ENCODE measurements around the gene ACADM.
"Not testable (repeated sequence)": the region's sequence is repeated elsewhere in the genome, so short reads cannot be mapped to it uniquely, and the experiment has no call there.

The ACADM gene

DNA sequence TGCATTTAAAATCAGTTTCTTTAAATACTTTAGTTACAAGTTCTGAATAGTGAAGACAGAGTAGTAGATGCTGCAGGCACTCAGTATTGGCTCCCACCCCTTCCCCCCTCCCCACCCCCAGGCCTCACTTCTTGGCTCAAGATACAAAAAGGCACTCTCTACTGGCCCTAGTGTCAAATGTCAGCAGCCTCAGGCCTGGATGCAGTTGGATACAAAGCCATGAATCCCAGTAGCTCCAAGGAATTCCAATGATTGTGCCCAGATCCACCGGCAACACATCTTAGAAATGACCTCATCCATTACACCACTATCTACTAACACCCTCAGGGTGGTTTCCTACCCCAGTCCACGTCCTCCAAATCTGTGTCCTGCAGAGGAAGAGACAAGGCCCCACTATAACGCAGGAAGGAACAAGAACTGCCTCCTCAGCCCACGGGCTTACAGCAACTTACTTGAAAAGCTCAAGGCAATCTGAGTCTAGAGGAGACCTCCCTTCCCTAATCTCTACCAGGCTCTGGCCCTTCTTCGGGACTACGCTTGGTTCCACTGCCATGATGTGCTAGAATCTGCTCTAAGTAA lies 17.6 kb downstream of the ACADM start:
- DNase-seq, result no peak

DNA sequence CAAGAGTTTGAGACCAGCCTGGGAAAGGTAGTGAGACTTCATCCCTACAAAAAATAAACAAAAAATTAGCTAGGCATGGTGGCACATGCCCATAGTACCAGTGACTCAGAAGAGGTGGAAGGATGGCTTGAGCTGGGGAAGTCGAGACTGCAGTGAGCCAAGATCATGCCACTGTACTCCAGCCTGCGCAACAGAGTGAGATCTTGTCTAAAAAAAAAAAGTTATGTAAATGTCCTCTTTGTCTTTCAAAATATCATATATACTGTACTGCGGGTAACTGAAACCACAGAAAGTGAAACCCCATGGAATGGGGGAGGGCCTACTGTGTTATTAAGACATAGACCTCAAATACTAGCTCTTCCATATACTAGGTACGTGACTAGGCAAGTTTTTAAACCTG lies 20.8 kb downstream of the ACADM start:
- DNase-seq, result no peak

GRCh38 chr1:75757210-75757609 lies 32.7 kb downstream of the ACADM start:
- not testable (repeated sequence) for DNase-seq

GRCh38 chr1:75758543-75758942 lies 34.0 kb downstream of the ACADM start:
- not testable (repeated sequence) for DNase-seq

DNA sequence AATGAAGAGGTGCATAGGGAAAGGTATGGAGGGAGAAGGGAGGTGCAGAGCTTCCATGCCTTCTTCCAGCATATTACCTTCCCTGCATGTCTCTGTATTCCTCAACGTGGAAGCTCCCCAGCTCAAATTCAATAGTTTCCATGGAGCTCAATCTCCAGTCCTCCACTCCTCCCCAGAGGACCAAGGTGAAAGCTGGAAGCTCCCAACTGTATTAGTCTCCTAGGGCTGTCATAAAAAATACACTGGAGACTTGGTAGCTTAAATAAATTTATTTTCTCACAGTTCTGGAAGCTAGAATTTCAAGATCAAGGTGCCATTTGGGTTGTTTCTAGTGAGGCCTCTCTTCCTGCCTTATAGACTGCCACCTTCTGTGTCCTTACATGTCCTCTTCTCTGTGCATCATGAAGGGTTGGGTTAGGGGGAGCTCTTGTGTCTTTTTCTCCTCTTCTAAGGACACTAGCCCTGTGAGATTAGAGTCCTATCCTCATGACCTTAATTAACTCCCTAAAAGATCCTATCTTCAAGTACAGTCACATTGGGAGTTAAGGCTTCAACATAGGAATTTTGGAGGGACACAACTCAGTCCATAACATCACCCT lies 39.6 kb downstream of the ACADM start:
- DNase-seq, result no peak

GRCh38 chr1:75765697-75766355 lies 41.3 kb downstream of the ACADM start:
- DNase-seq, result no peak

- DNase-seq, result no peak
These were observed 43.5 kb downstream of the ACADM start for GRCh38 chr1:75768016-75768415.

DNA sequence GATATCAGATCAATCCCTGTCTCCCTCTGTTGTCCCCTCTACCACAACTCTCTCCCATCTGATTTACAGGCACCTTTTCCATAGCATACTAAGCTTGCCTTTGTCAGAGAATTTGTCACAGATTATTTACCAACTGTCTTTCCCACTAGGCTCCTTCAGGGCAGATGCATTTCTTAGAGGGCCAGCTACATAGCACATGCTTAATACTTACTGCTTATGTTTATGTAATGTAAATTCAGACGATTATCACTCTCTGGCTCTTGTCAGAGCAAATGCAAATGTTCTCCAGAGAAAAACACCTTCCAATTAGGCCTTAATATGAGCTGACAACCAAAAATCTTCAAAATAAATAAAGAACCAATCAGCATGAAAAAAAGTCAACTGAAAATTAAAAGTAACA lies 46.3 kb downstream of the ACADM start:
- no peak for DNase-seq

GRCh38 chr1:75771978-75772377 lies 47.5 kb downstream of the ACADM start:
- DNase-seq, result no peak

DNA sequence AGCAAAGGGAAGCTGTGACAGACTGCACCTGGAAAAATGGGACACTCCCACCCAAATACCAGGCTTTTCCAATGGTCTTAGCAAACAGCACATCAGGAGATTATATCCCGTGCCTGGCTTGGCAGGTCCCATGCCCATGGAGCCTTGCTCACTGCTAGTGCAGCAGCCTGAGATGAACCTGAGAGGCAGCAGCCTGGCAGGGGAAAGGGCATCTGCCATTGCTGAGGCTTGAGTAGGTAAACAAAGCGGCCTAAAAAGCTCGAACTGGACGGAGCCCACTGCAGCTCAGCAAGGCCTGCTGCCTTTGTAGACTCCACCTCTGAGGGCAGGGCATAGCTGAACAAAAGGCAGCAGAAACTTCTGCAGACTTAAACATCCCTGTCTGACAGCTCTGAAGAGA lies 53.3 kb downstream of the ACADM start:
- DNase-seq, result not testable (repeated sequence)

GRCh38 chr1:75778694-75779093 lies 54.2 kb downstream of the ACADM start:
- DNase-seq, result not testable (repeated sequence)

- DNase-seq, result not testable (repeated sequence)
These were observed 55.7 kb downstream of the ACADM start for GRCh38 chr1:75780183-75780582.

DNA sequence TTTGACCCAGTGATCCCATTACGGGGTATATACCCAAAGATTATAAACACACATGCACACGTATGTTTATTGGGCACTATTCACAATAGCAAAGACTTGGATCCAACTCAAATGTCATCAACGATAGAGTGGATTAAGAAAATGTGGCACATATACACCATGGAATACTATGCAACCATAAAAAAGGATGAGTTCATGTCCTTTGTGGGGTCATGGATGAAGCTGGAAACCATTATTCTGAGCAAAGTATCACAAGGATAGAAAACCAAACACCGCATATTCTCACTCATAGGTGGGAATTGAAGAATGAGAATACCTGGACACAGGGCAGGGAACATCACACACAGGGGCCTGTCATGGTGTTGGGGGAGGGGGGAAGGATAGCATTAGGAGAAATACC lies 59.4 kb downstream of the ACADM start:
- not testable (repeated sequence) for DNase-seq

DNA sequence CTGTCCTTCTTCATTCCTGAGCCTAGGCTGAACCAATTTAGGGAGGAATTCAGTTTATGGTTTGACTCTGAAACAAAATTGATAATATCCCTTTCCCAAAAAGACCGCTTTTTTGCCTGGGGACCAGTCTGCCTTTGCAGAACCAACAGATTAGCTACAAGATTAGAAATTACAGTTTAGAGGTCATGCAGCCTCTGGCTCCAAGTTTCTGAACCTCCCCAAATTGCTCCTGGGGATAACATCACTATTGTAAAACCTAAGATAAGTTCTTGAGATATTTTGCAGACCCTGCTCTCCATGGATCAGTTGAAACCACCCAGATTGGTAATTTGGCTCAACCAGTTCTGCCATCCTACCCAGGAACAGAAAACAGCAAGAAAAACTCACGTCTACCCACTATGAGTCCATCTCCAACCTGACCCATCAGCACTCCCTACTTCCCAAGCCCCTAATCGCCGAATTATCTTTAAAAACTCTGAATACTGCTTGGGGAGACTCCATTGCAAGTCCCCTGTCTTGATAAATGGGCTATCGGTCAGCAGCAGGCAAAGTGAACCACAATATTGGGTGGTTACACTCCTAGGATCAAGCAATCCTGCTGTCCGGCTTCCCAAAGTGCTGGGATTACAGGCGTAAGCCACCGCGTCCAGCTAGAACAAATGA lies 60.9 kb downstream of the ACADM start:
- DNase-seq, result no peak

DNA sequence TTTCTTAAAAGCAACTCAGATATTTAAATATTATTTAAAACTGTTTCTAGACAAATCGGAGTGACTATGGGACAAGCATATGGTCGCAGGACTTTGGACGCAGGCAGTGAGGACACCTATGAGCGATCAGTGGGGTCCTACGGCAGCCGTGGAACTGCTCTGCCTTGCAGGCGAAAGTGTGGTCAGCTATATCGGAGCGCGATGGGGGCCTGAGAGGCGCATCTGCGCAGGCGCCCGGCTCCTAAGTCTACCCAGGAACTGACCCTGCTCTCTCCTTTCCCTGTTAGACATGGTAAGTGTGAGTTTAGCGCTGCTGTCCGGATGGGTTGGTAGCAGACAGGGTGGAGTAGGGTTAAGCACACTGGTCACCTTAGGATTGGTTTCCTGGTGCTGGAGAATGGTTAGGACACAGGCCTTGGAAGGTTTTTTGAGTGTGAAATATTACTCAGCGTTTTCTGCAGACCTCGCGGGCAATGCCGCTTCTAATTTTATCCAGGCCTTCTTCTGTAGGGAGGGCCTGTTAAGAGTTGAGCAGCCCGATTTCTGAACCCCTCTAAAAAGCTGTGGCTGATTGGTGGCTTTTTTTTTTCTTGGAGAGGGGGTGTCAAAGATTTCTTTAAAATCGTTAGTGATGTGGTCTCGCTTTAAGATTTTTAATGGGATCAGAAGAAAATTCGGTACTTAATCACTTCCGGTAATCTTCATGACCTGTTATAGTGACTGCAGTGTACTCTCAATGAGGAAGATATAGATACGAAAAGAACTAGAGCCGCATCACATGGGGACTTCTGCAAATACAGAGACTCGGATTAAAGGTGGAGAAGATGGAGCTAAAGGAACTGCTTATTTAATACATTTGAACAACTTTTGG lies 61.7 kb downstream of the ACADM start, which contains the start of gene RABGGTB:
Gene RABGGTB (plus strand): TSS at position 274 of the 871 bp plus-strand sequence. CDS start 16 bp downstream, at position 290.
- DNase-seq, result peak; percentile 87

DNA sequence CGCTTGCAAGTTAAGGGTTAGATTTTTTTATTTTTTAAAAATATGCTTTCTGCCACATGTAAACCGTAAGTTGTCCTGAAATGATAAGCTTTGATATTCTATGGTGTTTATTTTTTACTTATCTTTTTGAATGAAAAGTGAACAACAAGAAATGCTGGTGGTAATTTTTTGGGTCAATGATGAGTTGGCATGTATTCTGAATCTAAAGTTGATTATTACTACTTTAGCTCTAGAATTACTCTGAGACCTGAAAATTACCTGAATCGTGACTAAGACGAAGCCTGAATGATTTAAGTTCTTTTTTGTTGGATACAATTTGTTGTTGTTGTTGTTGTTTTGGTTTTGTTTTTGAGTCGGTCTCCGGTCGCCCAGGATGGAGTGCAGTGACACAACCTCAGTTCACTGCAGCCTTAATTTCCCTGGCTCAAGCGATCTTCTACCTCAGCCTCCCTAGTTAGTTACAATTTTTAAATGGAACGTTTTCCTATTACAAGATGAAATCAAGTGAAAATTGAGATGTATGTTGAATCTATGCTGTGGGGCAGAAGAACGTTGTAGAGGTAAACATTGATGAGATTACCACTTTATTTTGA lies 62.5 kb downstream of the ACADM start:
- no peak for DNase-seq

GRCh38 chr1:75787524-75787923 lies 63.0 kb downstream of the ACADM start:
- DNase-seq, result no peak

GRCh38 chr1:75789988-75790387 lies 65.5 kb downstream of the ACADM start:
- DNase-seq, result no peak

GRCh38 chr1:75791022-75791421 lies 66.5 kb downstream of the ACADM start:
- no peak for DNase-seq

DNA sequence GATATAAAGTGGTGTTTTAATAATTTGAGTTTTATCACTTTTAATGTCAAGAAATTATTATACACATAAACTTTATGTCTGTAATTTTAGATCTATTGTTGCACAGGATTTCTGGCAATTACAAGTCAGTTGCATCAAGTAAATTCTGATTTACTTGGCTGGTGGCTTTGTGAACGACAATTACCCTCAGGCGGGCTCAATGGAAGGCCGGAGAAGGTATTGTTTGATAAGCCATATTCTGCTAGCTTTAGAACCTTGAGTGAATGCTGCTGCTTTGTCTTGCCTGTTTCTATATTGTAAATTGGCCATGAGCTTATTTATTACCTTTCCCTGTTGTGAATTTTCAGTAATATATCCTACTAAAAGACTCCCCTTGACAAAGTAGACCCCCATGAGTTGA lies 67.6 kb downstream of the ACADM start:
- DNase-seq, result no peak

DNA sequence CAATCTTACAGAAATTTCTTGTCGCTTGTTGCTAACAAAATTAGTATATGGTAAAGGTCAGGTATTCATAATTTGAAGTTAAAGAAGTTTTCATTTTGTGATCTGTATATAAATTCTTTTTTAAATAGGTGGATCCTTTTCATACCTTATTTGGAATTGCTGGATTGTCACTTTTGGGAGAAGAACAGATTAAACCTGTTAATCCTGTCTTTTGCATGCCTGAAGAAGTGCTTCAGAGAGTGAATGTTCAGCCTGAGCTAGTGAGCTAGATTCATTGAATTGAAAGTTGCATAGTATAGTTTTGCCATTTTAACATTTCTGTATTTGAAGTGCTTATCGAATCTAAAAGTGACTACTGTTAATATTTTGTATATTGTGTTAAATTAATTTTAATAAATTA lies 69.9 kb downstream of the ACADM start:
- DNase-seq, result no peak

- no peak for DNase-seq
These were observed 71.2 kb downstream of the ACADM start for GRCh38 chr1:75795703-75796193.

All from DMS153 (cell line).